Measurements from ENCODE around the gene MYLK. TPM values are rescaled to one million over a fixed set of nuclear protein-coding genes. Genes with fewer than 3 reads are reported as not detected.

The MYLK gene
- total RNA-seq, 1 donor from 2014 or later: 2.6 TPM

DNA sequence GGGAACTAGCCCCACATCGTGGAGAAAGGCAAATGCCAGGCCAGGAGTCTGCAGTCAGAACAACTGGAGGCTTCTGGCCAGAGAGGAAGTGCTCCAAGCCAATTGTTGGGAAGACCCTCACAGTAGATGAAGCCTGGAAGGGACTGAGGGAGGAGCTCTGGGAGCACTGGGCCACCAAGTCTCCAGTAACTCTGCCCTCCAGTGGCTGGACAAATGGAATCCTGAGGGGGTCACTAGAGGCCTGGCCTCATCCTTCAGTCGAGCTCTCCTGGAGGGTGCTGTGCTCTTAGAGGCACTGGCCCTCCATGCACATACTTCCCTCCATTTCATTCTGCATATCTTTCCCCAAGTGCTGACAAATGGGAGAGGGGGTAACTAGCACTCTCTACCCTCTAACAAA lies 103.0 kb downstream of the MYLK start:
- no peaks in the 10 kb centered on the region for H3K36me3 ChIP-seq (ENCODE audit: control insufficient read depth, insufficient read depth, low read length)
- TF ChIP-seq, protein P1, sequence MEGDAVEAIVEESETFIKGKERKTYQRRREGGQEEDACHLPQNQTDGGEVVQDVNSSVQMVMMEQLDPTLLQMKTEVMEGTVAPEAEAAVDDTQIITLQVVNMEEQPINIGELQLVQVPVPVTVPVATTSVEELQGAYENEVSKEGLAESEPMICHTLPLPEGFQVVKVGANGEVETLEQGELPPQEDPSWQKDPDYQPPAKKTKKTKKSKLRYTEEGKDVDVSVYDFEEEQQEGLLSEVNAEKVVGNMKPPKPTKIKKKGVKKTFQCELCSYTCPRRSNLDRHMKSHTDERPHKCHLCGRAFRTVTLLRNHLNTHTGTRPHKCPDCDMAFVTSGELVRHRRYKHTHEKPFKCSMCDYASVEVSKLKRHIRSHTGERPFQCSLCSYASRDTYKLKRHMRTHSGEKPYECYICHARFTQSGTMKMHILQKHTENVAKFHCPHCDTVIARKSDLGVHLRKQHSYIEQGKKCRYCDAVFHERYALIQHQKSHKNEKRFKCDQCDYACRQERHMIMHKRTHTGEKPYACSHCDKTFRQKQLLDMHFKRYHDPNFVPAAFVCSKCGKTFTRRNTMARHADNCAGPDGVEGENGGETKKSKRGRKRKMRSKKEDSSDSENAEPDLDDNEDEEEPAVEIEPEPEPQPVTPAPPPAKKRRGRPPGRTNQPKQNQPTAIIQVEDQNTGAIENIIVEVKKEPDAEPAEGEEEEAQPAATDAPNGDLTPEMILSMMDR (IDR thresholded peaks at IDR 0.05; ENCODE audit: insufficient read depth, low read length, severe bottlenecking): no peak
- no peak for DNase-seq (ENCODE audit: low read depth)
- no peak overlapping the region for H3K4me3 ChIP-seq (ENCODE audit: low read depth, low read length)
- FAIRE-seq: no peak
- H3K27me3 ChIP-seq (ENCODE audit: control insufficient read depth, insufficient read depth, low read length): no peaks in the 10 kb centered on the region

DNA sequence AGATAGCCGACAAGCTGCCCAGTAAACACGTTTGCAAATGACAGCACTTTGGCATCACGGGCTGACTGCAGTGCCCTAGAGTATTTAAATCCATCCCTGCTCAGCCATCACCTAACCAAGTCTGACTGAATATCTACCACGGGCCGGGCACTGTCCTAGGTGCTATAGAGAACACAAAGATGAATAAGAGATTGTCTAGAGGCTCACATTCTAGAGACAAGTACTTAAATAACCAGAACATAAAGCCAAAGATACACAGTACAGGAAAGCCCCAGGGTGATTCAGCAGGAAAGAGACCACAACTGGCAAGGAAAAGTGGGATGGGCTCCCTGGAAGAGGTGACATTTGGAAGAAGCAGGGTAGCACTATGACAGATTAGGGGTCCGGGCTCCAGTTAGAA lies 103.5 kb downstream of the MYLK start:
- TF ChIP-seq, protein P1 (IDR thresholded peaks at IDR 0.05; ENCODE audit: insufficient read depth, low read length, severe bottlenecking): no peak
- no peak for DNase-seq (ENCODE audit: low read depth)
- no peak overlapping the region for H3K4me3 ChIP-seq (ENCODE audit: low read depth, low read length)

DNA sequence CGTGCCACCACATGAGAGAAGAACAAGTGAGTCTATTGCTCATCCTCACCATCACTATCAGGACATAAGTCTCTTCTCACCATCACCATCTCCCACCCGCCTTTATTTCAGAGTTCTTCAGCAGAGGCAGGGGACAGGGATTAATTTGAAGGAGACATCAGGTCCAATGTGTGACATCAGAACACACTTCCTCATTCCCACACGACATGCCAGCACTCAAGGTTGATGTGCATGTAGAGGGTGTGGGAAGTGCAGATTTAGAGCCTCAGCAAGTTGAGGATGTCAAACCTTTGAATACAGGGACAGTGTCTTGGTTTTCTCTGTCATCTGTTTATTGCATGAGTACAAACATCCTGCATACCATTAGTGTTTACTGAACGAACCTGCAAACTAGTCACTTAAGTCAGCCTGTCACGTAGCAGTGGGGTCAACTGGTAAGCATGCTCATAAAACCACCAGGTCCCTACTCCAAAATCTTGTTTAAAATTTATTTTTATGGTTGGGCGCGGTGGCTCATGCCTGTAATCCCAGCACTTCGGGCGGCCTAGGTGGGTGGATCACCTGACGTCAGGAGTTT lies 104.4 kb downstream of the MYLK start:
- FAIRE-seq: no peak
- Histone ChIP-seq H3K4me3 (ENCODE audit: low read depth, low read length) (no peak overlapping the region), H3K36me3 (ENCODE audit: control insufficient read depth, insufficient read depth, low read length) (no peaks in the 10 kb centered on the region), H3K27me3 (ENCODE audit: control insufficient read depth, insufficient read depth, low read length) (no peaks in the 10 kb centered on the region)
- no peak for DNase-seq (ENCODE audit: low read depth)
- TF ChIP-seq, protein P1 (IDR thresholded peaks at IDR 0.05; ENCODE audit: insufficient read depth, low read length, severe bottlenecking): no peak

More for the DNA sequence above, 103.5 kb downstream of the MYLK start:
- FAIRE-seq: no peak
- H3K36me3 ChIP-seq (ENCODE audit: control insufficient read depth, insufficient read depth, low read length): no peaks in the 10 kb centered on the region
- H3K27me3 ChIP-seq (ENCODE audit: control insufficient read depth, insufficient read depth, low read length): no peaks in the 10 kb centered on the region

DNA sequence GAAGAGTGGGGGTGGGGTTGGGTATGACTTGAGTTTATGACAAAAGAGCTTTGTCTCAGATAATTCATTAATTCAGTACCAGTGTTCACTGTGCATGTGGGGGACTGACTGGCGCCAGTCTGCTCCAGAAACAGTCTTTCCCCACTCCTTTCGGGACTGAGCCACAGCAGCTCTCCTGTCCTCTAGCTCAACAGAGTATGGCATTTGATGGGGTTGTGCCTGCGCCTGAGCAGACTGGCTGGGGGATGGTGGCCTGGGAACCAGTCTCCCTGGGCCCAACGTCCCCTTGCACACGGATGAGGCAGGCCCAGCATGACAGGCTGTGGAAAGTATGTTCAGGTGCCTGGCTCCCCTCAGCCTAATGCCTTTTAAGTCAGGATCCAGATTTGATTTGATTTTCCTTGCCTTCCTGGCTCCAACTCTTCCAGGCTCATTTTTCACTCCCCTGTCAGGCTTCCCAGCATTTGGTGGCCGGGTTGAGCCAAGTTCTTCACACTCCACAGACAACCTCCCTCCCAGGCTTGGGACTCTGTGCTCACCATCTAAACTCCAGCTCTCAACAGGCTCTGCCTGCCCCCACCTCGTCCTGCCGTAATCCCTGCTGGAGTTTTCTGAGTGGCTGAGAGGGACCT lies 105.0 kb downstream of the MYLK start:
- Histone ChIP-seq H3K36me3 (ENCODE audit: control insufficient read depth, insufficient read depth, low read length) (no peaks in the 10 kb centered on the region), H3K27me3 (ENCODE audit: control insufficient read depth, insufficient read depth, low read length) (no peaks in the 10 kb centered on the region), H3K4me3 (ENCODE audit: low read depth, low read length) (no peak overlapping the region)
- FAIRE-seq (no peak), DNase-seq (ENCODE audit: low read depth) (no peak)
- TF ChIP-seq, protein P1 (IDR thresholded peaks at IDR 0.05; ENCODE audit: insufficient read depth, low read length, severe bottlenecking): no peak

DNA sequence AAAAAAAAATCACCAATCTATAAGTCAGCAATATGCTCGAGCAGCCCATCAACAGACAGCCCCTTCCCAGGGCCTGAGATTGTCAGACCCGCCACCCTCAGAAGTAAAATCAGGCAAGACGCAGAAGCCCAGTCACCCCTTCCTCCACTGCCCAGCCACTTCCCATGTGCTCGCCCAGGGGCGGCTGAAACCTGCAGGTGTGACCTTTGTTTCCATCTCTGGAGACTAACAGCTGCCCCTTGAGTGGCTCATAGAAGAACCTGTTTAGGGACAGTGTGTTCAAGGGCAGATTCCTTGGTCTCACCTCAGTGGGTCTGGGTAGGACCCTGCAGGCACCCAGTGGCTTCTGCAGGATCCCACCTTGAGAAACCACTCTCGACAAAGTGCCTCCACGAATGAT lies 105.6 kb downstream of the MYLK start:
- H3K4me3 ChIP-seq (ENCODE audit: low read depth, low read length): no peak overlapping the region
- FAIRE-seq (no peak), DNase-seq (ENCODE audit: low read depth) (no peak)
- TF ChIP-seq, protein P1 (IDR thresholded peaks at IDR 0.05; ENCODE audit: insufficient read depth, low read length, severe bottlenecking): no peak
- H3K27me3 ChIP-seq (ENCODE audit: control insufficient read depth, insufficient read depth, low read length): no peaks in the 10 kb centered on the region
- H3K36me3 ChIP-seq (ENCODE audit: control insufficient read depth, insufficient read depth, low read length): no peaks in the 10 kb centered on the region

Measured in bronchial epithelial cell (primary cell).